GM12878 (cell line): ENCODE data around the gene SMYD5. TPM values are rescaled to one million over a fixed set of nuclear protein-coding genes. Genes with fewer than 3 reads are reported as not detected.

ENCODE experiments used
- ATAC-seq: fragments of 200-7000 bp; cut with Tn5 transposase; 3 replicates; pipeline ENCODE4 v1.9.1; 2020; ENCODE audit warnings: mild to moderate bottlenecking, moderate library complexity
- BruUV-seq: library from RNA; stranded (reverse); fragments of 400-500 nt; replicated peaks from 2 replicates; lab custom pipeline; 2021; lab: Mats Ljungman, UMichigan
- CTCF ChIA-PET: fragments of 300-600 bp; sonication (Branson Sonifier 250); formaldehyde crosslinking; extraction: SDS; loops from one replicate; lab custom pipeline; 2021; ENCODE audit warnings: inconsistent platforms; lab: Yijun Ruan, JAX
- POLR2A ChIA-PET: fragments of 350-600 bp; formaldehyde crosslinking; extraction: SDS; loops from one replicate; lab custom pipeline; 2021; ENCODE audit warnings: inconsistent platforms; lab: Charles Lee
- RAD21 ChIA-PET: fragments of 300-600 bp; sonication (Branson Sonifier 250); formaldehyde crosslinking; loops from one replicate; lab custom pipeline; 2023; ENCODE audit warnings: antibody characterized with exemption; ENCODE audit not compliant: unreplicated experiment; lab: Charles Lee
- SMC1A ChIA-PET: fragments of 300-600 bp; sonication (Branson Sonifier 250); formaldehyde crosslinking; loops from one replicate; lab custom pipeline; 2023; ENCODE audit not compliant: unreplicated experiment, uncharacterized antibody; lab: Charles Lee
- DNase-seq: peaks from one replicate; pipeline ENCODE4 v3.0.0-alpha.2; 2011; ENCODE audit warnings: low read depth, low spot score
- FAIRE-seq: peaks from 3 replicates; lab custom pipeline; 2011; peaks lifted over from hg19 to GRCh38; lab: Jason Lieb, UNC
- H2AFZ ChIP-seq: 2 replicates; pipeline ENCODE4 v1.6.0; 2011; ENCODE audit warnings: low read depth, low read length, control low read depth; ENCODE audit not compliant: control insufficient read depth
- H3K27ac ChIP-seq: 2 replicates; pipeline ENCODE4 v1.5.1; 2011; ENCODE audit warnings: control low read depth; ENCODE audit not compliant: control insufficient read depth, insufficient read depth
- H3K27me3 ChIP-seq, 2 experiments: replicated peaks in 1 of 2; 2 replicates each; pipeline versions ENCODE4 v1.6.0 to v1.6.1; 2011; ENCODE audit warnings: low read length in 1 of 2; ENCODE audit not compliant: control insufficient read depth in 2 of 2, insufficient read depth in 2 of 2
- H3K36me3 ChIP-seq, 2 experiments: 2 replicates each; pipeline ENCODE4 v1.5.1; 2011; ENCODE audit warnings: low read length in 1 of 2; ENCODE audit not compliant: control insufficient read depth in 2 of 2, insufficient read depth in 2 of 2
- H3K4me1 ChIP-seq: 2 replicates; pipeline ENCODE4 v1.6.1; 2011; ENCODE audit warnings: mild to moderate bottlenecking, low read length, moderate library complexity, mixed read lengths; ENCODE audit not compliant: control insufficient read depth, insufficient read depth
- H3K4me2 ChIP-seq: 2 replicates; pipeline ENCODE4 v1.6.0; 2011; ENCODE audit warnings: control low read depth; ENCODE audit not compliant: control insufficient read depth, insufficient read depth
- H3K4me3 ChIP-seq: fragments of 200-600 bp; sonication (generic); 2 replicates; pipeline ENCODE4 v1.5.1; 2016
- H3K79me2 ChIP-seq: 2 replicates; pipeline ENCODE4 v1.6.0; 2011; ENCODE audit warnings: low read length; ENCODE audit not compliant: control insufficient read depth, insufficient read depth
- H3K9ac ChIP-seq: 2 replicates; pipeline ENCODE4 v1.8.0; 2011; ENCODE audit warnings: low read length, control low read depth, mixed read lengths; ENCODE audit not compliant: control insufficient read depth, insufficient read depth
- H3K9me3 ChIP-seq: replicated peaks from 3 replicates; pipeline ENCODE4 v1.5.1; 2011; ENCODE audit warnings: mild to moderate bottlenecking, low read length; ENCODE audit not compliant: control insufficient read depth, insufficient read depth
- H4K20me1 ChIP-seq: 2 replicates; pipeline ENCODE4 v1.6.0; 2011; ENCODE audit not compliant: control insufficient read depth, insufficient read depth
- EED ChIP-seq: sonication (generic); IDR thresholded peaks from 2 replicates; pipeline ENCODE4 v1.6.1; 2016; ENCODE audit warnings: antibody characterized with exemption, low read depth
- GATAD2B ChIP-seq: fragments of 450-650 bp; conservative IDR thresholded peaks from 2 replicates; pipeline ENCODE4 v1.6.1; 2017; ENCODE audit warnings: low read depth, mild to moderate bottlenecking, moderate library complexity
- HDAC6 ChIP-seq: fragments of 200-600 bp; sonication (generic); IDR thresholded peaks from one replicate; pipeline ENCODE4 v1.8.0; 2017; ENCODE audit warnings: antibody characterized with exemption; ENCODE audit not compliant: unreplicated experiment
- IRF4 ChIP-seq: IDR thresholded peaks from 2 replicates; pipeline ENCODE4 v1.6.1; 2011; ENCODE audit warnings: low read depth, low read length
- KAT2A ChIP-seq: conservative IDR thresholded peaks from 2 replicates; pipeline ENCODE4 v1.6.1; 2011; ENCODE audit warnings: low read depth, low read length; ENCODE audit not compliant: control insufficient read depth
- NBN ChIP-seq: fragments of 450-650 bp; IDR thresholded peaks from 2 replicates; pipeline ENCODE4 v1.6.1; 2016
- NR2C1 ChIP-seq: fragments of 450-650 bp; IDR thresholded peaks from 2 replicates; pipeline ENCODE4 v1.6.1; 2017; ENCODE audit warnings: antibody characterized with exemption, mild to moderate bottlenecking, moderate library complexity
- RAD21 ChIP-seq: IDR thresholded peaks from 2 replicates; pipeline ENCODE4 v1.6.1; 2011; ENCODE audit warnings: mild to moderate bottlenecking, low read depth, low read length, moderate library complexity; ENCODE audit not compliant: insufficient read depth
- RBBP5 ChIP-seq: fragments of 200-600 bp; sonication (generic); conservative IDR thresholded peaks from 2 replicates; pipeline ENCODE4 v1.6.1; 2016
- SREBF1 ChIP-seq: IDR thresholded peaks from 2 replicates; pipeline ENCODE4 v1.6.1; 2012; ENCODE audit warnings: mild to moderate bottlenecking, low read length
- SRF ChIP-seq, 2 experiments: IDR thresholded peaks; 2 replicates each; pipeline ENCODE4 v1.6.1; 2011; ENCODE audit warnings: low read depth in 2 of 2, low read length in 2 of 2, mild to moderate bottlenecking in 1 of 2, moderate library complexity in 1 of 2
- SUPT20H ChIP-seq: IDR thresholded peaks from 2 replicates; pipeline ENCODE4 v1.6.1; 2011; ENCODE audit warnings: low read depth, mild to moderate bottlenecking, low read length, moderate library complexity, borderline replicate concordance; ENCODE audit not compliant: control insufficient read depth
- ZNF622 ChIP-seq: fragments of 450-650 bp; IDR thresholded peaks from 2 replicates; pipeline ENCODE4 v1.6.1; 2017; ENCODE audit warnings: mild to moderate bottlenecking, inconsistent platforms
- WGBS: methylation state at CpG from one replicate; pipeline ENCODE4 v1.1.6; 2016; ENCODE audit warnings: low lambda C conversion rate; ENCODE audit not compliant: insufficient replicate concordance, insufficient coverage; ENCODE audit errors: missing lambda C conversion rate; 5-methylcytosine and 5-hydroxymethylcytosine counted together
- in situ Hi-C: fragments of 300-500 bp; cut with MboI; formaldehyde crosslinking; loops from 9 replicates; pipeline ENCODE4 v1.14.3; 2018; ENCODE audit warnings: mixed read lengths
- intact Hi-C: fragments of 100-400 bp; cut with micrococcal nuclease; formaldehyde crosslinking; loops from one replicate; pipeline ENCODE4 v1.14.2; 2022; ENCODE audit not compliant: unreplicated experiment
- polyA plus RNA-seq, 11 experiments: library from polyadenylated mRNA; depleted of rRNA in 4 of 11; unstranded in 6 of 11; stranded (reverse) in 5 of 11; fragments of >200 nt; fragmentation: Nextera tagmentation in 4 of 11; fragmentation: Illumina TruSeq in 1 of 11; extraction: Ambion mirVana in 4 of 11; extraction: Trizol in 1 of 11; gene quantifications; 1 replicate in 1 of 11; 2 replicates in 10 of 11; pipeline versions ENCODE4 v1.2.1 to v1.2.3, GENCODE V29; 2011 to 2016; ENCODE audit warnings: inconsistent platforms in 2 of 11, missing spikeins in 2 of 11, low read depth in 1 of 11
- total RNA-seq, 4 experiments: library from RNA; depleted of rRNA in 3 of 4; stranded (reverse); fragments of >200 nt in 3 of 4; fragmentation: Illumina TruSeq in 1 of 4; extraction: Trizol in 1 of 4; gene quantifications; 2 replicates each; pipeline versions ENCODE4 v1.2.1 to v1.2.3, GENCODE V29; 2013 to 2021
- TF ChIP-seq, protein P1 (sequence below): fragments of 450-650 bp; IDR thresholded peaks from 2 replicates; pipeline ENCODE4 v1.6.1; 2017; ENCODE audit warnings: mild to moderate bottlenecking, moderate library complexity
- TF ChIP-seq, protein P2 (sequence below): IDR thresholded peaks from 2 replicates; pipeline ENCODE4 v1.6.1; 2011; ENCODE audit warnings: borderline replicate concordance, low read depth, mild to moderate bottlenecking, moderate library complexity, low read length; ENCODE audit not compliant: insufficient read depth, poor library complexity, severe bottlenecking
- TF ChIP-seq, protein P3 (sequence below): fragments of 450-650 bp; IDR thresholded peaks from 2 replicates; pipeline ENCODE4 v1.6.1; 2017; ENCODE audit warnings: low read depth, mild to moderate bottlenecking, moderate library complexity

Gene SMYD5
- total and polyA plus RNA-seq, 10 of the 15 experiments (the other 5 are each of a cell fraction or from before 2014, with no cell fraction given), result 6.1 to 35.3 (median 26.4) TPM

DNA sequence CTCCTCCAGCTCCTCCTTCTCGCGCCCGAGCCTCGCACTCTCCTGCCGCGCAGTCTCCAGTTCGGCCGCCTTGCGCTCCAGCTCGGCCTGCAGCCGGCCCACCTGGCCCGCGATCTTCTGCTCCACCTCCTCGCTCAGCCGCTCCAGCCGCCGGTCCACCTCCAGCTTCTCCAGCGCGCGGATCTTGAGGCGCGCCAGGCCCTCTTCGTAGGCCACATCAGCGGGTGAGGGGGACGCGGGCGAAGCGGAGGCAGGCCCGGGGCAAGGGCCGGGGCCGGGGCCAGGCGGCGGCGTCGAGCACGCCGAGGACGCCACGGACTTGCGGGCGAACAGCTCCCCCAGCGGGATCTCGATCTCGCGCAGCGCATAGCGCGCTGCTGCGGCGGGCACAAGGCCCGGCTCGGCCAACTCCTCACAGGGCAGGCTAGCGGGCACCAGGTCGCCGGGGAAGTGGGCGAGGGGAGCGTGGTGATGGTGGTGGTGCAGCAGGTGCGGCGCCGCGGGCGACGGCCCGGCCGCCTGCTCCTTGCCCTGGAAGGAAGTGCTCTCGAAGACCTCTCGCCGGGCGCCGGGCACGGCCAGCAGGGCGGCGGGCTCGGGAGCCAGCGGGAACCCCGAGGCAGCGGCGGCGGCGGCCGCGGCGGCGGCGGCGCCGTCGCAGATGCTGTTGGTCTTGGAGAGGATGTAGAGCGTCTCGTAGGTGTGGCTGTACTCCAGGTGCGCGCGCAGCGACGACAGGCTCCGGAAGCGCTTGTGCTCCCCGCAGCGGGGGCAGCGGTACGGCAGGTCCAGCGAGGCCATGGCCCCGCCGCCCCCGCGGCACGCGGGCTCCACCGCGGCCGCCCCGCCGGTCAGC lies 55.0 kb downstream of the SMYD5 start:
- no peaks in the 10 kb centered on the region for H3K27me3 ChIP-seq
- no peaks in the 10 kb centered on the region for H3K9me3 ChIP-seq
- FAIRE-seq (no peak), DNase-seq (no peak), ATAC-seq (peak; percentile 92)
- H3K4me3 ChIP-seq, result peak overlapping the region; percentile 61; the same call in 1 of the 2 replicates
- peak overlapping the region; percentile 22; the same call in 1 of the 2 replicates for H3K27ac ChIP-seq
- RAD21 ChIA-PET, result no interaction called here
- CTCF ChIA-PET, result interaction anchor here (0.9 to 1.1 kb wide), 2 partner anchors 9 to 21 kb away, joined by 3 read pairs; no protein-coding TSS in a partner anchor
- H3K36me3 ChIP-seq, result peaks cover 5 to 6% of the 10 kb centered on the region in 2 experiments; a peak in 3 of 4 replicates
- H3K4me2 ChIP-seq, result peak overlapping the region; percentile 88; the same call in 1 of the 2 replicates
- no peaks in the 10 kb centered on the region; the same call in 1 of the 2 replicates for H4K20me1 ChIP-seq
- POLR2A ChIA-PET, result interaction anchor here (1.0 kb wide), 1 partner anchor 23 kb away, joined by 3 read pairs; no protein-coding TSS in a partner anchor
- no TSS peak for BruUV-seq
- peak overlapping the region; percentile 52; the same call in 1 of the 2 replicates for H2AFZ ChIP-seq
- in situ Hi-C loops (no loop called here), intact Hi-C loops (no loop called here)
- no peaks in the 10 kb centered on the region for H3K4me1 ChIP-seq
- SMC1A ChIA-PET, result interaction anchor here (1.4 kb wide), 1 partner anchor 21 kb away, joined by 4 read pairs; no protein-coding TSS in a partner anchor
- H3K79me2 ChIP-seq, result no peaks in the 10 kb centered on the region; the same call in 1 of the 2 replicates
- H3K9ac ChIP-seq, result peak overlapping the region; percentile 50; the same call in 1 of the 2 replicates
- WGBS, result 69% methylated on average over 76 of the region's 113 CpGs
- no peak for TF ChIP-seq RAD21
- TF ChIP-seq IRF4, result no peak
- TF ChIP-seq, protein P1, sequence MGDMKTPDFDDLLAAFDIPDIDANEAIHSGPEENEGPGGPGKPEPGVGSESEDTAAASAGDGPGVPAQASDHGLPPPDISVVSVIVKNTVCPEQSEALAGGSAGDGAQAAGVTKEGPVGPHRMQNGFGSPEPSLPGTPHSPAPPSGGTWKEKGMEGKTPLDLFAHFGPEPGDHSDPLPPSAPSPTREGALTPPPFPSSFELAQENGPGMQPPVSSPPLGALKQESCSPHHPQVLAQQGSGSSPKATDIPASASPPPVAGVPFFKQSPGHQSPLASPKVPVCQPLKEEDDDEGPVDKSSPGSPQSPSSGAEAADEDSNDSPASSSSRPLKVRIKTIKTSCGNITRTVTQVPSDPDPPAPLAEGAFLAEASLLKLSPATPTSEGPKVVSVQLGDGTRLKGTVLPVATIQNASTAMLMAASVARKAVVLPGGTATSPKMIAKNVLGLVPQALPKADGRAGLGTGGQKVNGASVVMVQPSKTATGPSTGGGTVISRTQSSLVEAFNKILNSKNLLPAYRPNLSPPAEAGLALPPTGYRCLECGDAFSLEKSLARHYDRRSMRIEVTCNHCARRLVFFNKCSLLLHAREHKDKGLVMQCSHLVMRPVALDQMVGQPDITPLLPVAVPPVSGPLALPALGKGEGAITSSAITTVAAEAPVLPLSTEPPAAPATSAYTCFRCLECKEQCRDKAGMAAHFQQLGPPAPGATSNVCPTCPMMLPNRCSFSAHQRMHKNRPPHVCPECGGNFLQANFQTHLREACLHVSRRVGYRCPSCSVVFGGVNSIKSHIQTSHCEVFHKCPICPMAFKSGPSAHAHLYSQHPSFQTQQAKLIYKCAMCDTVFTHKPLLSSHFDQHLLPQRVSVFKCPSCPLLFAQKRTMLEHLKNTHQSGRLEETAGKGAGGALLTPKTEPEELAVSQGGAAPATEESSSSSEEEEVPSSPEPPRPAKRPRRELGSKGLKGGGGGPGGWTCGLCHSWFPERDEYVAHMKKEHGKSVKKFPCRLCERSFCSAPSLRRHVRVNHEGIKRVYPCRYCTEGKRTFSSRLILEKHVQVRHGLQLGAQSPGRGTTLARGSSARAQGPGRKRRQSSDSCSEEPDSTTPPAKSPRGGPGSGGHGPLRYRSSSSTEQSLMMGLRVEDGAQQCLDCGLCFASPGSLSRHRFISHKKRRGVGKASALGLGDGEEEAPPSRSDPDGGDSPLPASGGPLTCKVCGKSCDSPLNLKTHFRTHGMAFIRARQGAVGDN, result no peak
- TF ChIP-seq HDAC6, result no peak
- 0 out of 2 replicates have a peak, but pooled peaks have one; percentile 35 for TF ChIP-seq GATAD2B
- TF ChIP-seq SRF (IDR thresholded peaks at IDR 0.05; ENCODE audit: low read depth in 2 of 2, low read length in 2 of 2), result no peak
- TF ChIP-seq, protein P2, sequence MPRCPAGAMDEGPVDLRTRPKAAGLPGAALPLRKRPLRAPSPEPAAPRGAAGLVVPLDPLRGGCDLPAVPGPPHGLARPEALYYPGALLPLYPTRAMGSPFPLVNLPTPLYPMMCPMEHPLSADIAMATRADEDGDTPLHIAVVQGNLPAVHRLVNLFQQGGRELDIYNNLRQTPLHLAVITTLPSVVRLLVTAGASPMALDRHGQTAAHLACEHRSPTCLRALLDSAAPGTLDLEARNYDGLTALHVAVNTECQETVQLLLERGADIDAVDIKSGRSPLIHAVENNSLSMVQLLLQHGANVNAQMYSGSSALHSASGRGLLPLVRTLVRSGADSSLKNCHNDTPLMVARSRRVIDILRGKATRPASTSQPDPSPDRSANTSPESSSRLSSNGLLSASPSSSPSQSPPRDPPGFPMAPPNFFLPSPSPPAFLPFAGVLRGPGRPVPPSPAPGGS, result no peak
- peak; percentile 37; the same call in 1 of the 2 replicates for TF ChIP-seq NR2C1
- TF ChIP-seq, protein P3, sequence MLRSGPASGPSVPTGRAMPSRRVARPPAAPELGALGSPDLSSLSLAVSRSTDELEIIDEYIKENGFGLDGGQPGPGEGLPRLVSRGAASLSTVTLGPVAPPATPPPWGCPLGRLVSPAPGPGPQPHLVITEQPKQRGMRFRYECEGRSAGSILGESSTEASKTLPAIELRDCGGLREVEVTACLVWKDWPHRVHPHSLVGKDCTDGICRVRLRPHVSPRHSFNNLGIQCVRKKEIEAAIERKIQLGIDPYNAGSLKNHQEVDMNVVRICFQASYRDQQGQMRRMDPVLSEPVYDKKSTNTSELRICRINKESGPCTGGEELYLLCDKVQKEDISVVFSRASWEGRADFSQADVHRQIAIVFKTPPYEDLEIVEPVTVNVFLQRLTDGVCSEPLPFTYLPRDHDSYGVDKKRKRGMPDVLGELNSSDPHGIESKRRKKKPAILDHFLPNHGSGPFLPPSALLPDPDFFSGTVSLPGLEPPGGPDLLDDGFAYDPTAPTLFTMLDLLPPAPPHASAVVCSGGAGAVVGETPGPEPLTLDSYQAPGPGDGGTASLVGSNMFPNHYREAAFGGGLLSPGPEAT, result no peak
- no peak for TF ChIP-seq KAT2A
- TF ChIP-seq RBBP5, result no peak
- TF ChIP-seq EED, result no peak
- TF ChIP-seq NBN, result no peak
- no peak for TF ChIP-seq ZNF622
- TF ChIP-seq SUPT20H, result no peak
- no peak for TF ChIP-seq SREBF1
